H1 (cell line): Measurements from ENCODE around the gene RADIL. TPM values are rescaled to one million over a fixed set of nuclear protein-coding genes. Genes with fewer than 3 reads are reported as not detected.

Experiments used
- CTCF ChIA-PET: fragments of 300-600 bp; sonication (Branson Sonifier 250); formaldehyde crosslinking; loops from one replicate; lab custom pipeline; 2021; ENCODE audit not compliant: partially characterized antibody; lab: Charles Lee
- POLR2A ChIA-PET: fragments of 300-600 bp; sonication (Branson Sonifier 250); formaldehyde crosslinking; loops from one replicate; lab custom pipeline; 2021; ENCODE audit warnings: inconsistent platforms; ENCODE audit not compliant: partially characterized antibody; lab: Charles Lee
- DNase-seq, 2 experiments: peaks; one replicate each; pipeline versions ENCODE4 v3.0.0 to v3.0.0-alpha.2; 2010 to 2022; ENCODE audit warnings: low spot score in 2 of 2, low read depth in 1 of 2, mixed read lengths in 1 of 2
- FAIRE-seq: peaks from 2 replicates; lab custom pipeline; 2011; peaks lifted over from hg19 to GRCh38; lab: Jason Lieb, UNC
- H2AFZ ChIP-seq: 2 replicates; pipeline ENCODE4 v1.8.1; 2012; ENCODE audit warnings: low read length, inconsistent platforms
- H2AK5ac ChIP-seq: 2 replicates; pipeline ENCODE4 v1.6.1; 2013; ENCODE audit warnings: low read depth, low read length
- H2BK120ac ChIP-seq: replicated peaks from 2 replicates; pipeline ENCODE3; 2013; ENCODE audit warnings: low read depth, low read length, inconsistent platforms
- H2BK12ac ChIP-seq: 2 replicates; pipeline ENCODE4 v1.6.1; 2013; ENCODE audit warnings: low read depth, low read length
- H2BK15ac ChIP-seq: 2 replicates; pipeline ENCODE4 v1.6.1; 2013; ENCODE audit warnings: low read length
- H2BK20ac ChIP-seq: 2 replicates; pipeline ENCODE4 v1.6.1; 2013; ENCODE audit warnings: low read length
- H2BK5ac ChIP-seq: 2 replicates; pipeline ENCODE4 v1.6.1; 2013; ENCODE audit warnings: low read depth, low read length
- H3K14ac ChIP-seq: 2 replicates; pipeline ENCODE4 v1.6.1; 2013; ENCODE audit warnings: inconsistent platforms; ENCODE audit not compliant: insufficient read length
- H3K18ac ChIP-seq: 2 replicates; pipeline ENCODE4 v1.6.1; 2013; ENCODE audit warnings: low read length; ENCODE audit errors: extremely low read depth
- H3K23ac ChIP-seq: 2 replicates; pipeline ENCODE4 v1.6.1; 2013; ENCODE audit warnings: inconsistent platforms; ENCODE audit not compliant: insufficient read length
- H3K23me2 ChIP-seq: 2 replicates; pipeline ENCODE4 v1.6.1; 2013; ENCODE audit warnings: low read depth, low read length
- H3K27ac ChIP-seq: 2 replicates; pipeline ENCODE4 v1.6.1; 2011; ENCODE audit warnings: low read depth, low read length, inconsistent platforms
- H3K27me3 ChIP-seq, 4 experiments: replicated peaks in 1 of 4; 1 replicate in 1 of 4; 2 replicates in 3 of 4; pipeline versions ENCODE4 v1.6.1 to v1.8.1; 2011 to 2013; ENCODE audit warnings: low read length in 3 of 4, mild to moderate bottlenecking in 3 of 4, inconsistent platforms in 2 of 4, mixed read lengths in 2 of 4, moderate library complexity in 1 of 4; ENCODE audit not compliant: control insufficient read depth in 3 of 4, insufficient read depth in 3 of 4; ENCODE audit errors: extremely low read depth in 1 of 4
- H3K36me3 ChIP-seq, 4 experiments: 2 replicates each; pipeline versions ENCODE4 v1.6.1 to v1.8.1; 2011 to 2013; ENCODE audit warnings: mild to moderate bottlenecking in 4 of 4, low read length in 3 of 4, moderate library complexity in 2 of 4, control low read depth in 1 of 4, inconsistent platforms in 1 of 4; ENCODE audit not compliant: insufficient read depth in 4 of 4, control insufficient read depth in 2 of 4
- H3K4ac ChIP-seq: replicated peaks from 2 replicates; pipeline ENCODE3; 2013; ENCODE audit warnings: low read length, low read depth, mixed read lengths, inconsistent platforms; ENCODE audit not compliant: insufficient read length
- H3K4me1 ChIP-seq, 4 experiments: replicated peaks in 1 of 4; 1 replicate in 1 of 4; 2 replicates in 3 of 4; pipeline versions ENCODE4 v1.6.1 to v1.8.1; 2011 to 2013; ENCODE audit warnings: low read length in 3 of 4, inconsistent platforms in 2 of 4, mixed read lengths in 1 of 4; ENCODE audit not compliant: insufficient read depth in 4 of 4, control insufficient read depth in 3 of 4
- H3K4me2 ChIP-seq, 2 experiments: 2 replicates each; pipeline versions ENCODE4 v1.6.1 to v1.8.1; 2011 to 2013; ENCODE audit warnings: low read depth in 2 of 2, low read length in 2 of 2, control low read depth in 1 of 2, inconsistent platforms in 1 of 2, mild to moderate bottlenecking in 1 of 2; ENCODE audit not compliant: insufficient read depth in 1 of 2
- H3K4me3 ChIP-seq, 4 experiments: fragments of 200-600, 300-600 bp in 1 of 4; sonication (generic), shearing (Covaris generic), sonication (Bioruptor Twin) in 1 of 4; 2 replicates each; pipeline versions ENCODE4 v1.5.1 to v1.8.1; 2011 to 2016; ENCODE audit warnings: low read length in 4 of 4, low read depth in 3 of 4, control low read depth in 2 of 4, inconsistent platforms in 2 of 4, mild to moderate bottlenecking in 2 of 4, mixed read lengths in 1 of 4, moderate library complexity in 1 of 4; ENCODE audit not compliant: insufficient read depth in 2 of 4; ENCODE audit errors: extremely low read depth in 1 of 4
- H3K56ac ChIP-seq: replicated peaks from 2 replicates; pipeline ENCODE3; 2013; ENCODE audit warnings: low read depth, mild to moderate bottlenecking, mixed read lengths, low read length, inconsistent platforms; ENCODE audit not compliant: insufficient read length
- H3K79me1 ChIP-seq: 2 replicates; pipeline ENCODE4 v1.6.1; 2013; ENCODE audit warnings: low read depth, low read length, control low read depth
- H3K79me2 ChIP-seq, 2 experiments: 2 replicates each; pipeline versions ENCODE4 v1.6.1 to v1.8.1; 2012 to 2013; ENCODE audit warnings: low read length in 2 of 2, mild to moderate bottlenecking in 2 of 2, inconsistent platforms in 1 of 2; ENCODE audit not compliant: insufficient read depth in 2 of 2, control insufficient read depth in 1 of 2
- H3K9ac ChIP-seq, 4 experiments: replicated peaks in 1 of 4; 1 replicate in 1 of 4; 2 replicates in 3 of 4; pipeline versions ENCODE4 v1.6.1 to v1.8.1; 2011 to 2013; ENCODE audit warnings: low read depth in 3 of 4, low read length in 3 of 4, control low read depth in 2 of 4, mild to moderate bottlenecking in 2 of 4, moderate library complexity in 2 of 4, inconsistent platforms in 1 of 4; ENCODE audit errors: extremely low read depth in 1 of 4
- H3K9me3 ChIP-seq, 2 experiments: 2 replicates each; pipeline versions ENCODE4 v1.6.1 to v1.8.1; 2012 to 2013; ENCODE audit warnings: mild to moderate bottlenecking in 2 of 2, moderate library complexity in 2 of 2, control low read depth in 1 of 2, inconsistent platforms in 1 of 2, low read depth in 1 of 2, low read length in 1 of 2, mixed read lengths in 1 of 2; ENCODE audit not compliant: insufficient read depth in 2 of 2
- H4K20me1 ChIP-seq, 2 experiments: replicated peaks in 1 of 2; 2 replicates each; pipeline versions ENCODE3 to v1.8.1; 2011 to 2013; ENCODE audit warnings: inconsistent platforms in 2 of 2, low read length in 2 of 2, mild to moderate bottlenecking in 1 of 2; ENCODE audit not compliant: insufficient read depth in 2 of 2, control insufficient read depth in 1 of 2
- H4K5ac ChIP-seq: 2 replicates; pipeline ENCODE4 v1.6.1; 2013; ENCODE audit warnings: low read length, low read depth, mixed read lengths, inconsistent platforms; ENCODE audit not compliant: insufficient read length
- H4K8ac ChIP-seq: 2 replicates; pipeline ENCODE4 v1.8.0; 2013; ENCODE audit warnings: mild to moderate bottlenecking, moderate library complexity, low read length, inconsistent platforms; ENCODE audit not compliant: insufficient read depth; ENCODE audit errors: extremely low read depth
- H4K91ac ChIP-seq: replicated peaks from 2 replicates; pipeline ENCODE3; 2013; ENCODE audit warnings: low read length, mixed read lengths, inconsistent platforms; ENCODE audit not compliant: insufficient read length
- ASH2L ChIP-seq: fragments of 200-600, 300-600 bp; sonication (generic); IDR thresholded peaks from one replicate; pipeline ENCODE4 v1.7.1; 2017; ENCODE audit warnings: low read length
- CREB1 ChIP-seq: IDR thresholded peaks from 2 replicates; pipeline ENCODE4 v1.6.1; 2012; ENCODE audit warnings: inconsistent platforms
- HDAC2 ChIP-seq, 2 experiments: fragments of 300-600 bp in 1 of 2; sonication (generic) in 1 of 2; IDR thresholded peaks; 2 replicates each; pipeline ENCODE4 v1.6.1; 2011 to 2012; ENCODE audit warnings: low read depth in 2 of 2, low read length in 2 of 2, mild to moderate bottlenecking in 2 of 2, moderate library complexity in 2 of 2, borderline replicate concordance in 1 of 2, inconsistent platforms in 1 of 2
- PHF8 ChIP-seq: fragments of 200-600 bp; sonication (generic); conservative IDR thresholded peaks from 2 replicates; pipeline ENCODE4 v1.7.1; 2012; ENCODE audit warnings: low read depth, mild to moderate bottlenecking, inconsistent platforms, low read length, moderate library complexity
- RAD21 ChIP-seq, 2 experiments: IDR thresholded peaks in 1 of 2; conservative IDR thresholded peaks in 1 of 2; 2 replicates each; pipeline ENCODE4 v1.6.1; 2011; ENCODE audit warnings: low read depth in 2 of 2, low read length in 2 of 2, improper control_type of control experiment in 1 of 2, inconsistent platforms in 1 of 2, mild to moderate bottlenecking in 1 of 2, moderate library complexity in 1 of 2
- RXRA ChIP-seq: IDR thresholded peaks from 2 replicates; pipeline ENCODE4 v1.6.1; 2011; ENCODE audit warnings: low read depth, mild to moderate bottlenecking, low read length, moderate library complexity; ENCODE audit not compliant: insufficient read depth
- SP1 ChIP-seq: IDR thresholded peaks from 2 replicates; pipeline ENCODE4 v1.6.1; 2011; ENCODE audit warnings: low read depth, low read length
- TBP ChIP-seq: IDR thresholded peaks from 2 replicates; pipeline ENCODE4 v1.6.1; 2011; ENCODE audit warnings: low read depth, low read length, improper control_type of control experiment
- YY1 ChIP-seq: IDR thresholded peaks from 2 replicates; pipeline ENCODE4 v1.6.1; 2011; ENCODE audit warnings: low read depth, mild to moderate bottlenecking, low read length
- WGBS, 2 experiments: shearing (Covaris generic) in 1 of 2; methylation state at CpG; one replicate each; pipeline versions ENCODE4 v1.1.6 to v1.1.7; 2013 to 2015; ENCODE audit warnings: low lambda C conversion rate in 2 of 2, mixed read lengths in 2 of 2, inconsistent platforms in 1 of 2, low coverage in 1 of 2, missing lambda C conversion rate in 1 of 2; ENCODE audit not compliant: insufficient replicate concordance in 2 of 2, insufficient coverage in 1 of 2, insufficient read length in 1 of 2; ENCODE audit errors: extremely low coverage in 1 of 2, missing lambda C conversion rate in 1 of 2; 5-methylcytosine and 5-hydroxymethylcytosine counted together
- polyA plus RNA-seq, 7 experiments: library from polyadenylated mRNA; depleted of rRNA in 3 of 7; stranded (reverse) in 5 of 7; unstranded in 2 of 7; fragments of >200 nt in 5 of 7; fragments of 200-250 nt in 2 of 7; gene quantifications; 1 replicate in 5 of 7; 2 replicates in 1 of 7; 4 replicates in 1 of 7; pipeline versions ENCODE4 v1.2.1 to v1.2.3, GENCODE V29; 2011 to 2013; ENCODE audit warnings: missing spikeins in 2 of 7, mixed read lengths in 2 of 7
- total RNA-seq: library from RNA; stranded (reverse); fragmentation: NEBNext Ultra II Directional; extraction: Animal tissue kit (Norgen Biotek cat#: 25700); gene quantifications from 2 replicates; pipeline ENCODE4 v1.2.1, GENCODE V29; 2021
- TF ChIP-seq, protein P1 (sequence below): IDR thresholded peaks from 2 replicates; pipeline ENCODE4 v1.6.1; 2011; ENCODE audit warnings: low read length, improper control_type of control experiment
- TF ChIP-seq, protein P2 (sequence below): IDR thresholded peaks from 2 replicates; pipeline ENCODE4 v1.6.1; 2012; ENCODE audit warnings: inconsistent platforms

RADIL gene
- total and polyA plus RNA-seq, 2 of the 8 experiments (the other 6 are each of a cell fraction or from before 2014, with no cell fraction given) = 5.0 to 5.4 TPM

DNA sequence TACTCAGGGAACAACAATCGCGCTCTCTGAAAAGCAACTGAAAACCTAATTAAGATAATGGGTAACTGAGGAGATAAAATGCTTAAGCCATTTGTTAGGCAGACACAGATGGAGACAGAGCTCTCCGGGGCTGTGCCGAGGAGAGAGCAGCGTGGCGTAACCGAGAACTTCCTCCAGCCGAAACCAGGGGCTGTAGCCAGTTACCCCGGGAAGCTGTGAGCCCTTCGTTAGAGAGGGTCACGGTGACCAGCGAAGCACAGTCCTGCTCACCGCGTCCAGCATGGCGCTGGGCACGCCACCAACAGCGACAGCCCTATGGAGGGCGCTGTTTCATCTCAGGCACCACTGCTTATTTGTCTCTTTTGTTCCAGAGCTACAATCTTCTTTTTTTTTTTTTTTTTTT is 37.8 kb downstream of the RADIL start:
- H3K4me2 ChIP-seq = no peak overlapping the region
- peak; percentile 67 to 71 for DNase-seq
- TF ChIP-seq TBP (0 out of 2 replicates have a peak, but pooled peaks have one; percentile 31), ASH2L (no peak), RAD21 (IDR thresholded peaks at IDR 0.05 in 1 of 2, conservative IDR thresholded peaks at IDR 0.05 in 1 of 2; ENCODE audit: low read depth in 2 of 2, low read length in 2 of 2) (peak; percentile 53 to 60), HDAC2 (IDR thresholded peaks at IDR 0.05; ENCODE audit: borderline replicate concordance in 1 of 2, low read depth in 2 of 2, low read length in 2 of 2) (no peak), PHF8 (no peak), YY1 (peak; percentile 84), CREB1 (peak; percentile 46), RXRA (no peak), SP1 (no peak)
- TF ChIP-seq, protein P1, sequence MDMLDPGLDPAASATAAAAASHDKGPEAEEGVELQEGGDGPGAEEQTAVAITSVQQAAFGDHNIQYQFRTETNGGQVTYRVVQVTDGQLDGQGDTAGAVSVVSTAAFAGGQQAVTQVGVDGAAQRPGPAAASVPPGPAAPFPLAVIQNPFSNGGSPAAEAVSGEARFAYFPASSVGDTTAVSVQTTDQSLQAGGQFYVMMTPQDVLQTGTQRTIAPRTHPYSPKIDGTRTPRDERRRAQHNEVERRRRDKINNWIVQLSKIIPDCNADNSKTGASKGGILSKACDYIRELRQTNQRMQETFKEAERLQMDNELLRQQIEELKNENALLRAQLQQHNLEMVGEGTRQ = no peak
- TF ChIP-seq, protein P2, sequence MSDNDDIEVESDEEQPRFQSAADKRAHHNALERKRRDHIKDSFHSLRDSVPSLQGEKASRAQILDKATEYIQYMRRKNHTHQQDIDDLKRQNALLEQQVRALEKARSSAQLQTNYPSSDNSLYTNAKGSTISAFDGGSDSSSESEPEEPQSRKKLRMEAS = peak; percentile 59; the same call in 1 of the 2 replicates

More for the DNA sequence above, 37.8 kb downstream of the RADIL start:
- H3K27me3 ChIP-seq = no peaks in the 10 kb centered on the region
- no peaks in the 10 kb centered on the region for H4K20me1 ChIP-seq
- H2AFZ ChIP-seq = no peak overlapping the region; the same call in 1 of the 2 replicates
- H3K56ac ChIP-seq = no peak overlapping the region
- H3K9ac ChIP-seq = no peak overlapping the region; a peak in 1 of 7 replicates
- H3K4me1 ChIP-seq = no peaks in the 10 kb centered on the region
- H2BK15ac ChIP-seq = no peak overlapping the region
- no peaks in the 10 kb centered on the region for H3K79me1 ChIP-seq
- H3K23ac ChIP-seq = no peak overlapping the region
- no peak for FAIRE-seq
- no peak overlapping the region for H4K91ac ChIP-seq
- peak overlapping the region in 1 of 4 experiments; percentile 7; a peak in 2 of 8 replicates for H3K4me3 ChIP-seq
- H2BK20ac ChIP-seq = no peak overlapping the region
- no peaks in the 10 kb centered on the region for H3K79me2 ChIP-seq
- ChIA-PET CTCF (interaction anchor here (0.6 to 5.8 kb wide), 13 partner anchors 9 to 361 kb away, joined by 3 to 51 read pairs (median 5); partner anchors contain the start of gene RADIL), POLR2A (interaction anchor here (0.6 to 0.8 kb wide), 3 partner anchors 32 to 224 kb away, joined by 3 to 4 read pairs (median 3); no protein-coding TSS in a partner anchor)
- 60% methylated on average over 18 of the region's 18 CpGs; no CpG with 5 or more reads in 1 of the 2 experiments for WGBS, 2 experiments
- H4K5ac ChIP-seq = no peak overlapping the region
- no peak overlapping the region for H3K18ac ChIP-seq
- no peak overlapping the region for H3K27ac ChIP-seq
- no peak overlapping the region for H2BK120ac ChIP-seq
- H2AK5ac ChIP-seq = no peak overlapping the region
- H3K9me3 ChIP-seq = no peaks in the 10 kb centered on the region
- no peak overlapping the region for H2BK12ac ChIP-seq
- H3K36me3 ChIP-seq = no peaks in the 10 kb centered on the region
- no peak overlapping the region for H2BK5ac ChIP-seq
- no peak overlapping the region for H3K4ac ChIP-seq
- no peaks in the 10 kb centered on the region for H3K23me2 ChIP-seq
- peak overlapping the region; percentile 14; the same call in 1 of the 2 replicates for H4K8ac ChIP-seq
- no peak overlapping the region for H3K14ac ChIP-seq
